ENCODE results near the gene AGFG2.

AGFG2 gene

GRCh38 chr7:100588438-100588837 is 49.4 kb downstream of the AGFG2 start:
- peak; percentile 33 for DNase-seq

GRCh38 chr7:100589341-100589947 is 50.4 kb downstream of the AGFG2 start:
- DNase-seq: no peak

GRCh38 chr7:100590077-100590737 is 51.2 kb downstream of the AGFG2 start:
- DNase-seq: no peak

GRCh38 chr7:100591596-100591995 is 52.6 kb downstream of the AGFG2 start:
- no peak for DNase-seq

GRCh38 chr7:100595188-100595587 is 56.2 kb downstream of the AGFG2 start:
- DNase-seq: no peak

- no peak for DNase-seq
These were observed 59.4 kb downstream of the AGFG2 start for GRCh38 chr7:100598425-100598824.

- DNase-seq: no peak
These were observed 61.1 kb downstream of the AGFG2 start for GRCh38 chr7:100599911-100600729.

GRCh38 chr7:100600730-100601038 is 61.7 kb downstream of the AGFG2 start:
- no peak for DNase-seq

GRCh38 chr7:100602889-100603725 is 64.1 kb downstream of the AGFG2 start:
- no peak for DNase-seq

- DNase-seq: no peak
These were observed 64.7 kb downstream of the AGFG2 start for GRCh38 chr7:100603726-100604027.

GRCh38 chr7:100604028-100604975 is 65.3 kb downstream of the AGFG2 start:
- DNase-seq: peak; percentile 86

- peak; percentile 34 for DNase-seq
These were observed 66.2 kb downstream of the AGFG2 start for GRCh38 chr7:100604976-100605911.

GRCh38 chr7:100606313-100606712 is 67.3 kb downstream of the AGFG2 start:
- no peak for DNase-seq

GRCh38 chr7:100607111-100607510 is 68.1 kb downstream of the AGFG2 start:
- no peak for DNase-seq

GRCh38 chr7:100609958-100610357 is 71.0 kb downstream of the AGFG2 start:
- no peak for DNase-seq

GRCh38 chr7:100611983-100612729 is 73.2 kb downstream of the AGFG2 start, which contains the start of gene MOSPD3:
Gene MOSPD3 (plus strand): TSS chr7:100612540. CDS start chr7:100612792, 252 bp downstream.
- DNase-seq: peak; percentile 98

- peak; percentile 20 for DNase-seq
These were observed 73.9 kb downstream of the AGFG2 start for GRCh38 chr7:100612730-100613390.

GRCh38 chr7:100613412-100614175 is 74.6 kb downstream of the AGFG2 start:
- no peak for DNase-seq

All from CD4-positive, alpha-beta T cell treated with Interleukin-10 for 1 hour (primary cell).